ENCODE data around the gene BCO1.

The BCO1 gene

DNA sequence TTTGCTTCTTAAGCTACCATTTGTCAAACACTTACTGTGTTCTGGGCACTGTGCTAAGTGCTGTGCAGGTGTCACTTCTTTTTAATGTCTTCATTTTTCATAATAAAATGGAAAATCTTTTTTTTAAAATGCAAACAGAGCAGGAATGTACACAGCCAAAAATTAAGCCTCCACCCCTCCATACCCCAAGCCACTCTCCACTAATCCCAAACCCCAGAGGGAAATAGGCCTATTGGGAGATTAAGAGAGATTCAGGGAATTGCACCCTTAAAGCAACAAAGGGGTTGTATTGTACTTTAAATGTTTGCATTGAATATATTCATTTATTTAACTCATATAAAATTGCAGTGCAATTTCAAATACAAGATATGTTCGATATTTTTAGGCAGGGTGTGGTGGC is 47.7 kb downstream of the BCO1 start (continued):
- TF ChIP-seq, protein P1, sequence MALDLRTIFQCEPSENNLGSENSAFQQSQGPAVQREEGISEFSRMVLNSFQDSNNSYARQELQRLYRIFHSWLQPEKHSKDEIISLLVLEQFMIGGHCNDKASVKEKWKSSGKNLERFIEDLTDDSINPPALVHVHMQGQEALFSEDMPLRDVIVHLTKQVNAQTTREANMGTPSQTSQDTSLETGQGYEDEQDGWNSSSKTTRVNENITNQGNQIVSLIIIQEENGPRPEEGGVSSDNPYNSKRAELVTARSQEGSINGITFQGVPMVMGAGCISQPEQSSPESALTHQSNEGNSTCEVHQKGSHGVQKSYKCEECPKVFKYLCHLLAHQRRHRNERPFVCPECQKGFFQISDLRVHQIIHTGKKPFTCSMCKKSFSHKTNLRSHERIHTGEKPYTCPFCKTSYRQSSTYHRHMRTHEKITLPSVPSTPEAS (tag by site-specific recombination; IDR thresholded peaks at IDR 0.05): no peak
- TF ChIP-seq ZNF138 (tag by site-specific recombination; IDR thresholded peaks at IDR 0.05; ENCODE audit: borderline replicate concordance) (no peak), ZNF157 (tag by site-specific recombination; IDR thresholded peaks at IDR 0.05) (no peak), ZNF266 (tag by site-specific recombination; IDR thresholded peaks at IDR 0.05; ENCODE audit: low read depth) (no peak), ZIC2 (tag by site-specific recombination; IDR thresholded peaks at IDR 0.05) (no peak)
- TF ChIP-seq, protein P2, sequence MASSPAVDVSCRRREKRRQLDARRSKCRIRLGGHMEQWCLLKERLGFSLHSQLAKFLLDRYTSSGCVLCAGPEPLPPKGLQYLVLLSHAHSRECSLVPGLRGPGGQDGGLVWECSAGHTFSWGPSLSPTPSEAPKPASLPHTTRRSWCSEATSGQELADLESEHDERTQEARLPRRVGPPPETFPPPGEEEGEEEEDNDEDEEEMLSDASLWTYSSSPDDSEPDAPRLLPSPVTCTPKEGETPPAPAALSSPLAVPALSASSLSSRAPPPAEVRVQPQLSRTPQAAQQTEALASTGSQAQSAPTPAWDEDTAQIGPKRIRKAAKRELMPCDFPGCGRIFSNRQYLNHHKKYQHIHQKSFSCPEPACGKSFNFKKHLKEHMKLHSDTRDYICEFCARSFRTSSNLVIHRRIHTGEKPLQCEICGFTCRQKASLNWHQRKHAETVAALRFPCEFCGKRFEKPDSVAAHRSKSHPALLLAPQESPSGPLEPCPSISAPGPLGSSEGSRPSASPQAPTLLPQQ (tag by site-specific recombination; IDR thresholded peaks at IDR 0.05): no peak

DNA sequence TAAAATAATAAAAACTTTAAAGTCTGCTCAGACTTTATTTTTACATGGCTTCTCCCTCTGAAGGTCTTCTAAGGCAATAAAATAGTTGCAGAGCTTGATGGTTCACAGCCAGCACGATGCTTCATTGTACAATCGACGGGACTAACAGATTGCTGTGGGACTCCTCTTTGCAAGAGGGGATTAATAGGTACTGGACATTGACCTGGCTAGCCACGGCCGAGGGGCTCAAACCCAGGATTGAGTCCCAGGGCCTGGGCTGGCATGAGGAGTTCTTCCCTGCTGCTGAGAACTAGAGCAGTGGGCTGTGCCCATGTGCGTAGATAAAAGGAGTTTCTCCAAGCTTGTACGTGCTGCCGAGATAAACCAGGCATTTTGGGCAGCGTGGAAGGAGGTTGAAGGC is 52.6 kb downstream of the BCO1 start:
- CTCF ChIA-PET: no interaction called here

DNA sequence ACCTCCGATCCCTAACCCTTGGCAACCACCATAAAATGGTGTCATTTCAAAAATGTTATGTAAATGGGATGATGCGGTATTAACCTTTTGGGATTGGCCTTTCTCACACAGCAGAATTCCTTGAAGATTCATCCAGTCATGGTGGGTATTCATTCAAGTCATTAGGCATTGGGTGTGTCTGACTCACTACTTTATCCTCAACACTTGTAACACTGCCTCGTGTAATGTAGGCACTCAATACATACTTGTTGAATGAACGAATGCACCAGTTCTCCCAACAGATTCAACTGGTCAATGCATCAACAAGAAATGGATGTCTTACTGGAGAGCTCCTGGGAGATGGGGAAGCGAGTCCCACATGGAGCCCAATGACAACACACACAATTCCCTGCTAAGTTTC is 54.4 kb downstream of the BCO1 start:
- H3K4me1 ChIP-seq (ENCODE audit: control insufficient read depth, insufficient read depth, low read length): no peaks in the 10 kb centered on the region
- H3K9me3 ChIP-seq (ENCODE audit: control insufficient read depth, insufficient read depth, low read depth, low read length): no peaks in the 10 kb centered on the region
- H3K36me3 ChIP-seq (ENCODE audit: control insufficient read depth in 2 of 2, insufficient read depth in 1 of 2, low read length in 2 of 2): no peaks in the 10 kb centered on the region
- no peak overlapping the region for H3K4me3 ChIP-seq (ENCODE audit: low read depth, low read length)
- TF ChIP-seq SCRT2 (tag by site-specific recombination; IDR thresholded peaks at IDR 0.05): peak; percentile 47; the same call in 1 of the 2 replicates
- TF ChIP-seq EGR2 (tag by site-specific recombination; IDR thresholded peaks at IDR 0.05; ENCODE audit: low read depth): no peak
- ChIA-PET CTCF (interaction anchor here (0.7 kb wide), 1 partner anchor 109 kb away, joined by 4 read pairs; no protein-coding TSS in a partner anchor), POLR2A (no interaction called here)
- H3K27ac ChIP-seq (ENCODE audit: extremely low read depth, low read depth, low read length): no peak overlapping the region

More for the DNA sequence above, 52.6 kb downstream of the BCO1 start:
- H3K27ac ChIP-seq (ENCODE audit: extremely low read depth, low read depth, low read length): no peak overlapping the region
- no peaks in the 10 kb centered on the region for H3K9me3 ChIP-seq (ENCODE audit: control insufficient read depth, insufficient read depth, low read depth, low read length)
- H3K36me3 ChIP-seq (ENCODE audit: control insufficient read depth in 2 of 2, insufficient read depth in 1 of 2, low read length in 2 of 2): no peaks in the 10 kb centered on the region
- POLR2A ChIA-PET: no interaction called here
- no peaks in the 10 kb centered on the region for H3K4me1 ChIP-seq (ENCODE audit: control insufficient read depth, insufficient read depth, low read length)
- TF ChIP-seq SETDB1 (IDR thresholded peaks at IDR 0.05; ENCODE audit: insufficient read length, low read length) (no peak), ZNF239 (tag by site-specific recombination; IDR thresholded peaks at IDR 0.05) (no peak), ZNF768 (tag by site-specific recombination; IDR thresholded peaks at IDR 0.05) (no peak), HOXC10 (CRISPR knock-in tag; IDR thresholded peaks at IDR 0.05) (no peak), TRIM28 (IDR thresholded peaks at IDR 0.05; ENCODE audit: borderline replicate concordance, low read length) (no peak), ZNF707 (tag by site-specific recombination; IDR thresholded peaks at IDR 0.05) (no peak), GLI2 (tag by site-specific recombination; IDR thresholded peaks at IDR 0.05; ENCODE audit: borderline replicate concordance, low read depth) (no peak), ZFP3 (tag by site-specific recombination; IDR thresholded peaks at IDR 0.05; ENCODE audit: low read depth) (no peak), ZNF843 (tag by site-specific recombination; IDR thresholded peaks at IDR 0.05) (no peak), KLF10 (tag by site-specific recombination; IDR thresholded peaks at IDR 0.05) (no peak), ZNF155 (tag by site-specific recombination; IDR thresholded peaks at IDR 0.05) (no peak)
- TF ChIP-seq, protein P3, sequence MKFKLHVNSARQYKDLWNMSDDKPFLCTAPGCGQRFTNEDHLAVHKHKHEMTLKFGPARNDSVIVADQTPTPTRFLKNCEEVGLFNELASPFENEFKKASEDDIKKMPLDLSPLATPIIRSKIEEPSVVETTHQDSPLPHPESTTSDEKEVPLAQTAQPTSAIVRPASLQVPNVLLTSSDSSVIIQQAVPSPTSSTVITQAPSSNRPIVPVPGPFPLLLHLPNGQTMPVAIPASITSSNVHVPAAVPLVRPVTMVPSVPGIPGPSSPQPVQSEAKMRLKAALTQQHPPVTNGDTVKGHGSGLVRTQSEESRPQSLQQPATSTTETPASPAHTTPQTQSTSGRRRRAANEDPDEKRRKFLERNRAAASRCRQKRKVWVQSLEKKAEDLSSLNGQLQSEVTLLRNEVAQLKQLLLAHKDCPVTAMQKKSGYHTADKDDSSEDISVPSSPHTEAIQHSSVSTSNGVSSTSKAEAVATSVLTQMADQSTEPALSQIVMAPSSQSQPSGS (tag by site-specific recombination; IDR thresholded peaks at IDR 0.05; ENCODE audit: low read depth): no peak
- H3K4me3 ChIP-seq (ENCODE audit: low read depth, low read length): no peak overlapping the region

Measured in HEK293 (cell line).